Measurements from ENCODE around the gene PPP1R2B. TPM values are rescaled to one million over a fixed set of nuclear protein-coding genes. Genes with fewer than 3 reads are reported as not detected.

The PPP1R2B gene
- total RNA-seq, 1 experiment from 2014 or later, result 0.07 TPM

DNA sequence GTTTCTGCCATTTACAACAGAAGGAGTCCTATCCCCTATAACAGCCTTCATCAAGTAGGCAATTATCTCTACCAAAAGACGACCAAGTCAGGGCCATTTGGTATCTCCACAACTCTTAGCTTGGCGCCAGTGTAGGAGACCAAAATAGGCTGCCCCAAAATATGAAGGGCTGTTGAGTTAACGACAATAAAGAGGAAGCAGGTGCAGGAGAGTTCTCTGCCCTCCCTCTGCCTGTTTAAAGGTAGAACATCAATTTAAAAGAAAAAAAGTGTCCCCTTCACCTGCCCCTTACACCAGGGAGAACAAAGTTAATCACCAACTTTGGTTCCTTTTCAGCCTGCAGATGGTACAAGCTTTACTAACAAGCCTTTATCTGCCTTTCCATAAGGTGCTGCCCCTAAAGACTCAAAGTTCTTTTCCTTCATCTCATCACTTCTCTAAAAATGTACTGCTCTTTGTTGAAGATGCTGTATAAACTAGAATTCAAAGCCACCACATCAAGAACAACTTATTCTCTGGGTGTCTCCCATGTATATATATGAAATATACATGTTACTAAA lies 33.3 kb downstream of the PPP1R2B start:
- POLR2A ChIA-PET (ENCODE audit: unreplicated experiment), result no interaction called here
- TF ChIP-seq, protein P1, sequence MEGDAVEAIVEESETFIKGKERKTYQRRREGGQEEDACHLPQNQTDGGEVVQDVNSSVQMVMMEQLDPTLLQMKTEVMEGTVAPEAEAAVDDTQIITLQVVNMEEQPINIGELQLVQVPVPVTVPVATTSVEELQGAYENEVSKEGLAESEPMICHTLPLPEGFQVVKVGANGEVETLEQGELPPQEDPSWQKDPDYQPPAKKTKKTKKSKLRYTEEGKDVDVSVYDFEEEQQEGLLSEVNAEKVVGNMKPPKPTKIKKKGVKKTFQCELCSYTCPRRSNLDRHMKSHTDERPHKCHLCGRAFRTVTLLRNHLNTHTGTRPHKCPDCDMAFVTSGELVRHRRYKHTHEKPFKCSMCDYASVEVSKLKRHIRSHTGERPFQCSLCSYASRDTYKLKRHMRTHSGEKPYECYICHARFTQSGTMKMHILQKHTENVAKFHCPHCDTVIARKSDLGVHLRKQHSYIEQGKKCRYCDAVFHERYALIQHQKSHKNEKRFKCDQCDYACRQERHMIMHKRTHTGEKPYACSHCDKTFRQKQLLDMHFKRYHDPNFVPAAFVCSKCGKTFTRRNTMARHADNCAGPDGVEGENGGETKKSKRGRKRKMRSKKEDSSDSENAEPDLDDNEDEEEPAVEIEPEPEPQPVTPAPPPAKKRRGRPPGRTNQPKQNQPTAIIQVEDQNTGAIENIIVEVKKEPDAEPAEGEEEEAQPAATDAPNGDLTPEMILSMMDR (conservative IDR thresholded peaks at IDR 0.05; ENCODE audit: low read depth, low read length), result no peak
- TF ChIP-seq EZH2phosphoT487 (IDR thresholded peaks at IDR 0.05; ENCODE audit: borderline replicate concordance, low read length) (no peak), EZH2 (IDR thresholded peaks at IDR 0.05; ENCODE audit: low read length, unreplicated experiment) (no peak)
- intact Hi-C loops (cut with micrococcal nuclease), result no loop called here

DNA sequence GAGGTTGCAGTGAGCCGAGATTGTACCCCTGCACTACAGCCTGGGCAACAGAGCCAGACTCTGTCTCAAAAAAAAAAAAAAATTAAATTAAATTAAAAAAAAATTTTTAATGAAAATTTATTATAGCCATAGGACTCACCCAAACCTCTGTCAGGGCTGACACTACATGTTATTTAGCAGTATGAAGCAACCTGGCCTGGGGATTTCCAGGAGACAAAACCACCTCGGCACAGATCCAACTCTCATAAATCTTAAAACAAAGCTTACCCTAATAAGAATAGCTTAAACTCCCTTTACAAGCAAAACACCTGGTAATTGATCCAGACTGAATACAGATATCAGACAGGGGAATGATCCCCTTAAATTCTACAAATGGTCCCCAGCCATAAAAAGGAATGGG lies 38.4 kb downstream of the PPP1R2B start:
- Histone ChIP-seq H3K9me2 (replicated peaks; ENCODE audit: low read length) (no peaks in the 10 kb centered on the region), H3K4me1 (ENCODE audit: insufficient read depth, low read length) (no peaks in the 10 kb centered on the region), H3K9ac (ENCODE audit: low read length) (no peak overlapping the region), H4K20me1 (ENCODE audit: low read length) (no peaks in the 10 kb centered on the region), H3K27ac (ENCODE audit: low read length) (no peak overlapping the region), H2AFZ (ENCODE audit: low read length) (no peak overlapping the region), H3K36me3 (ENCODE audit: low read depth, low read length) (no peaks in the 10 kb centered on the region), H3K4me3 (ENCODE audit: low read length) (no peak overlapping the region), H3K27me3 (ENCODE audit: low read length) (peaks cover 41% of the 10 kb centered on the region), H3K4me2 (ENCODE audit: low read length) (no peak overlapping the region), H3K9me3 (ENCODE audit: low read length) (no peaks in the 10 kb centered on the region), H3F3A (ENCODE audit: low read length, unreplicated experiment) (no peaks in the 10 kb centered on the region), H3K79me2 (ENCODE audit: low read length) (no peaks in the 10 kb centered on the region)
- ATAC-seq (no peak), DNase-seq (no peak)
- no TSS peak for BruUV-seq (replicated peaks)
- TF ChIP-seq EZH2phosphoT487 (IDR thresholded peaks at IDR 0.05; ENCODE audit: borderline replicate concordance, low read length) (no peak), EZH2 (IDR thresholded peaks at IDR 0.05; ENCODE audit: low read length, unreplicated experiment) (no peak)
- TF ChIP-seq, protein P1 (conservative IDR thresholded peaks at IDR 0.05; ENCODE audit: low read depth, low read length), result no peak
- POLR2A ChIA-PET (ENCODE audit: unreplicated experiment), result no interaction called here
- intact Hi-C loops (cut with micrococcal nuclease), result no loop called here
- CTCF ChIA-PET, result no interaction called here

More for the DNA sequence above, 33.3 kb downstream of the PPP1R2B start:
- Histone ChIP-seq H3K79me2 (ENCODE audit: low read length) (no peaks in the 10 kb centered on the region), H3K9me2 (replicated peaks; ENCODE audit: low read length) (no peaks in the 10 kb centered on the region), H3K4me2 (ENCODE audit: low read length) (no peak overlapping the region), H2AFZ (ENCODE audit: low read length) (no peak overlapping the region), H3K4me3 (ENCODE audit: low read length) (no peak overlapping the region), H3K36me3 (ENCODE audit: low read depth, low read length) (no peaks in the 10 kb centered on the region), H3K27me3 (ENCODE audit: low read length) (peaks cover 43% of the 10 kb centered on the region), H3F3A (ENCODE audit: low read length, unreplicated experiment) (no peaks in the 10 kb centered on the region), H3K27ac (ENCODE audit: low read length) (no peak overlapping the region), H3K9ac (ENCODE audit: low read length) (no peak overlapping the region), H3K9me3 (ENCODE audit: low read length) (no peaks in the 10 kb centered on the region), H3K4me1 (ENCODE audit: insufficient read depth, low read length) (no peaks in the 10 kb centered on the region), H4K20me1 (ENCODE audit: low read length) (no peaks in the 10 kb centered on the region)
- BruUV-seq (replicated peaks), result no TSS peak
- DNase-seq, result no peak
- CTCF ChIA-PET, result no interaction called here
- no peak for ATAC-seq

DNA sequence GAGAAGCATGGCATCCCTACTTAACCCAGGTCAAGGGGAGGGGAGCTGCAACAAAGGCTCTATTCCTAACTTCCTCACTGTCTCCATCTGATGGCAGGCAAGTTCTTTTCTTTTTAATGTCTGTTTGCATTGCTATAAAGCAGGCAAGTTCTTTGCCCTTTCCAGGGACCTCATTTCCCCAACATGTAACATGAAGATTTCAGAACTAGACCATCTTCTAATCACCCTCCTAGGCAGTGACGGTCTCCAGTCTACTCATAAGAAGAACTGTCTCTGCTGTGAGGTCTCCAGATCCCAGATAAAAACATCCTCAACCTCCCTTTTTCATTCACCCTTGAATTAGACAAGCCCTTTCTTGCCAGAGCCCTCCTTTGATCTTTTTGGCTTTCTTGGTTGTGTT lies 42.1 kb downstream of the PPP1R2B start:
- TF ChIP-seq, protein P1 (conservative IDR thresholded peaks at IDR 0.05; ENCODE audit: low read depth, low read length), result no peak; the same call in 1 of the 2 replicates
- TF ChIP-seq EZH2 (IDR thresholded peaks at IDR 0.05; ENCODE audit: low read length, unreplicated experiment) (no peak), EZH2phosphoT487 (IDR thresholded peaks at IDR 0.05; ENCODE audit: borderline replicate concordance, low read length) (no peak)
- H3K79me2 ChIP-seq (ENCODE audit: low read length), result no peaks in the 10 kb centered on the region
- no peaks in the 10 kb centered on the region for H3K9me3 ChIP-seq (ENCODE audit: low read length)
- H3K9ac ChIP-seq (ENCODE audit: low read length), result no peak overlapping the region
- intact Hi-C loops (cut with micrococcal nuclease), result loop anchor here (10.0 kb wide), 1 partner anchor 133 kb away; no protein-coding TSS in a partner anchor
- DNase-seq (peak; percentile 14), ATAC-seq (no peak)
- no peak overlapping the region for H2AFZ ChIP-seq (ENCODE audit: low read length)
- H3K4me2 ChIP-seq (ENCODE audit: low read length), result no peak overlapping the region
- no peaks in the 10 kb centered on the region for H3K4me1 ChIP-seq (ENCODE audit: insufficient read depth, low read length)
- no TSS peak for BruUV-seq (replicated peaks)
- H4K20me1 ChIP-seq (ENCODE audit: low read length), result no peaks in the 10 kb centered on the region
- H3K27ac ChIP-seq (ENCODE audit: low read length), result no peak overlapping the region
- CTCF ChIA-PET, result no interaction called here
- H3K36me3 ChIP-seq (ENCODE audit: low read depth, low read length), result no peaks in the 10 kb centered on the region
- no peaks in the 10 kb centered on the region for H3K9me2 ChIP-seq (replicated peaks; ENCODE audit: low read length)
- POLR2A ChIA-PET (ENCODE audit: unreplicated experiment), result no interaction called here
- peaks cover 23% of the 10 kb centered on the region for H3K27me3 ChIP-seq (ENCODE audit: low read length)
- no peaks in the 10 kb centered on the region for H3F3A ChIP-seq (ENCODE audit: low read length, unreplicated experiment)
- no peak overlapping the region for H3K4me3 ChIP-seq (ENCODE audit: low read length)

Measured in PC-3 (cell line).